Right lobe of liver (tissue), 6 donors: ENCODE measurements around the gene CELF4. TPM values are rescaled to one million over a fixed set of nuclear protein-coding genes. Genes with fewer than 3 reads are reported as not detected.

Experiments used
- ATAC-seq, 4 donors: fragments of 200-7000 bp; cut with Tn5 transposase; one replicate each; pipeline ENCODE4 v1.9.1; 2020; ENCODE audit warnings: mild to moderate bottlenecking in 4 of 4, moderate library complexity in 4 of 4
- DNase-seq, 3 donors: peaks; one replicate each; pipeline ENCODE4 v3.0.0-alpha.2; 2020
- H3K27ac ChIP-seq, 3 donors: fragments of 200-600 bp; one replicate each; pipeline ENCODE4 v1.8.0; 2022
- H3K27me3 ChIP-seq, 2 donors: fragments of 200-600 bp; one replicate each; pipeline ENCODE4 v1.8.0; 2022
- H3K36me3 ChIP-seq, 4 donors: fragments of 200-600 bp; sonication (generic) in 1 of 4; one replicate each; pipeline versions ENCODE4 v1.5.1 to v1.8.0; 2017 to 2022; ENCODE audit warnings: control low read depth in 1 of 4
- H3K4me1 ChIP-seq, 4 donors: fragments of 200-600 bp; sonication (generic) in 1 of 4; one replicate each; pipeline versions ENCODE4 v1.5.1 to v1.8.0; 2017 to 2022; ENCODE audit warnings: control low read depth in 1 of 4
- H3K4me3 ChIP-seq, 3 donors: fragments of 200-600 bp; one replicate each; pipeline ENCODE4 v1.8.0; 2022
- H3K9me3 ChIP-seq, 4 donors: fragments of 200-600 bp; sonication (generic) in 1 of 4; one replicate each; pipeline versions ENCODE4 v1.5.1 to v1.8.0; 2017 to 2022; ENCODE audit warnings: control low read depth in 1 of 4
- POLR2A ChIP-seq: fragments of 450-650 bp; IDR thresholded peaks from one replicate; pipeline ENCODE4 v1.6.1; 2017; ENCODE audit warnings: antibody characterized with exemption, mild to moderate bottlenecking
- WGBS: methylation state at CpG from one replicate; pipeline ENCODE4 v1.1.6; 2018; ENCODE audit warnings: low coverage, low lambda C conversion rate; ENCODE audit not compliant: insufficient coverage; ENCODE audit errors: missing lambda C conversion rate; 5-methylcytosine and 5-hydroxymethylcytosine counted together
- intact Hi-C, 2 donors: fragments of 100-400 bp; cut with DNase I; formaldehyde crosslinking; loops; one replicate each; pipeline versions ENCODE4 v1.11.2 to v1.14.1; 2022
- total RNA-seq, 6 experiments: library from RNA; depleted of rRNA in 2 of 6; stranded (reverse); fragments of >200 nt in 2 of 6; fragmentation: NEBNext Ultra II Directional in 3 of 6; extraction: Animal tissue kit (Norgen Biotek cat#: 25700) in 3 of 6; gene quantifications; one replicate each; pipeline versions ENCODE4 v1.1.0 to v1.2.4, GENCODE V29; 2016 to 2023
- TF ChIP-seq, protein P1 (sequence below), 4 donors: fragments of 200-600 bp in 3 of 4; fragments of 450-650 bp in 1 of 4; IDR thresholded peaks; one replicate each; pipeline versions ENCODE4 v1.5.1 to v1.8.0; 2016 to 2022; ENCODE audit warnings: antibody characterized with exemption in 4 of 4, mild to moderate bottlenecking in 2 of 4
- donor health status: DM: no; HTN: yes; CAD: no.
- donor health status: DM: no; HTN: no; CAD: no.
- donor health status: DM: no; HTN: no; CAD: no.
- donor health status: DM: no; HTN: yes; CAD: no.
- donor health status: DM: no; HTN: yes; CAD: no.

Gene CELF4
- total RNA-seq, 6 experiments from 2014 or later = 0.06 TPM; not detected in 5

DNA sequence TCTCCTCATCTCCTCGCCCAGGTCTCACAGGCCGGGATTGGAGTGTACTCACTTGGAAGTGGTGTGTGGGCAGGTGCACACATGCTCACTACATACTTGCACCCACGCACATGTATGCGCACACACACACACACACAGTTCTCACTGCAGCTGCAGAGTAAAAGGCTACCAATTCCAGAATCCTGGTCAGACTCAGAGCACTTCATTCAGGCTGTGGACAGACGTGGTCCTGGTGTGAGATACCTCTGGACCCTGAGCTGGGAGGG is 19.4 kb downstream of the CELF4 start:
- ATAC-seq (no peak), DNase-seq (no peak)
- no peaks in the 10 kb centered on the region for H3K27me3 ChIP-seq
- TF ChIP-seq, protein P1, sequence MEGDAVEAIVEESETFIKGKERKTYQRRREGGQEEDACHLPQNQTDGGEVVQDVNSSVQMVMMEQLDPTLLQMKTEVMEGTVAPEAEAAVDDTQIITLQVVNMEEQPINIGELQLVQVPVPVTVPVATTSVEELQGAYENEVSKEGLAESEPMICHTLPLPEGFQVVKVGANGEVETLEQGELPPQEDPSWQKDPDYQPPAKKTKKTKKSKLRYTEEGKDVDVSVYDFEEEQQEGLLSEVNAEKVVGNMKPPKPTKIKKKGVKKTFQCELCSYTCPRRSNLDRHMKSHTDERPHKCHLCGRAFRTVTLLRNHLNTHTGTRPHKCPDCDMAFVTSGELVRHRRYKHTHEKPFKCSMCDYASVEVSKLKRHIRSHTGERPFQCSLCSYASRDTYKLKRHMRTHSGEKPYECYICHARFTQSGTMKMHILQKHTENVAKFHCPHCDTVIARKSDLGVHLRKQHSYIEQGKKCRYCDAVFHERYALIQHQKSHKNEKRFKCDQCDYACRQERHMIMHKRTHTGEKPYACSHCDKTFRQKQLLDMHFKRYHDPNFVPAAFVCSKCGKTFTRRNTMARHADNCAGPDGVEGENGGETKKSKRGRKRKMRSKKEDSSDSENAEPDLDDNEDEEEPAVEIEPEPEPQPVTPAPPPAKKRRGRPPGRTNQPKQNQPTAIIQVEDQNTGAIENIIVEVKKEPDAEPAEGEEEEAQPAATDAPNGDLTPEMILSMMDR (IDR thresholded peaks at IDR 0.05) = no peak
- no peak for TF ChIP-seq POLR2A
- H3K4me3 ChIP-seq = no peak overlapping the region
- intact Hi-C loops = loop anchor here in 1 of 2 donors (10.0 kb wide), 1 partner anchor 101 kb away; no protein-coding TSS in a partner anchor
- no peaks in the 10 kb centered on the region for H3K36me3 ChIP-seq
- no peak overlapping the region for H3K27ac ChIP-seq
- 48% methylated on average over 3 of the region's 5 CpGs for WGBS
- H3K9me3 ChIP-seq = no peaks in the 10 kb centered on the region
- H3K4me1 ChIP-seq = no peaks in the 10 kb centered on the region

- TF ChIP-seq, protein P1 (IDR thresholded peaks at IDR 0.05) = no peak
- TF ChIP-seq POLR2A = no peak
- DNase-seq = no peak
- WGBS = 63% methylated on average over 15 of the region's 19 CpGs
- Histone ChIP-seq H3K27me3 (no peaks in the 10 kb centered on the region), H3K27ac (no peak overlapping the region), H3K4me1 (no peaks in the 10 kb centered on the region), H3K9me3 (no peaks in the 10 kb centered on the region), H3K36me3 (no peaks in the 10 kb centered on the region), H3K4me3 (no peak overlapping the region)
- no peak for ATAC-seq
- intact Hi-C loops = loop anchor here in 1 of 2 donors (10.0 kb wide), 1 partner anchor 101 kb away; no protein-coding TSS in a partner anchor
Measured at GRCh38 chr18:37545461-37546271, 19.9 kb downstream of the CELF4 start.

GRCh38 chr18:37544713-37545112 is 20.9 kb downstream of the CELF4 start:
- H3K4me3 ChIP-seq = no peak overlapping the region
- no peaks in the 10 kb centered on the region for H3K27me3 ChIP-seq
- no peak for DNase-seq
- no peak overlapping the region for H3K27ac ChIP-seq
- intact Hi-C loops = loop anchor here in 1 of 2 donors (10.0 kb wide), 1 partner anchor 100 kb away; no protein-coding TSS in a partner anchor
- TF ChIP-seq POLR2A = no peak
- TF ChIP-seq, protein P1 (IDR thresholded peaks at IDR 0.05) = no peak
- ATAC-seq = no peak
- no peaks in the 10 kb centered on the region for H3K9me3 ChIP-seq
- H3K36me3 ChIP-seq = no peaks in the 10 kb centered on the region
- H3K4me1 ChIP-seq = no peaks in the 10 kb centered on the region
- 50% methylated on average over 3 of the region's 5 CpGs for WGBS

GRCh38 chr18:37544217-37544616 is 21.4 kb downstream of the CELF4 start:
- Histone ChIP-seq H3K36me3 (no peaks in the 10 kb centered on the region), H3K27ac (no peak overlapping the region), H3K9me3 (no peaks in the 10 kb centered on the region), H3K4me3 (no peak overlapping the region), H3K4me1 (no peaks in the 10 kb centered on the region), H3K27me3 (no peaks in the 10 kb centered on the region)
- no peak for DNase-seq
- TF ChIP-seq, protein P1 (IDR thresholded peaks at IDR 0.05) = no peak
- TF ChIP-seq POLR2A = no peak
- WGBS = 53% methylated on average over 4 of the region's 10 CpGs
- intact Hi-C loops = loop anchor here in 1 of 2 donors (10.0 kb wide), 1 partner anchor 99 kb away; no protein-coding TSS in a partner anchor
- ATAC-seq = no peak
